Pons (tissue), 1 donor: ENCODE results near the gene USP3.

Experiments
- DNase-seq: peaks from one replicate; pipeline ENCODE4 v3.0.0-alpha.2; 2016; ENCODE audit warnings: low spot score

USP3 gene

GRCh38 chr15:63497642-63498467 lies 6.5 kb upstream of the USP3 start:
- DNase-seq: peak; percentile 78

GRCh38 chr15:63499175-63499549 lies 5.2 kb upstream of the USP3 start:
- DNase-seq: no peak

- DNase-seq: no peak
These were observed 4.8 kb upstream of the USP3 start for GRCh38 chr15:63499611-63500010.

GRCh38 chr15:63500265-63501250 lies 3.8 kb upstream of the USP3 start:
- DNase-seq: no peak

GRCh38 chr15:63501256-63502089 lies 2.9 kb upstream of the USP3 start:
- peak; percentile 56 for DNase-seq

GRCh38 chr15:63502137-63502766 lies 2.1 kb upstream of the USP3 start:
- no peak for DNase-seq

- peak; percentile 78 for DNase-seq
These were observed 1.3 kb upstream of the USP3 start for GRCh38 chr15:63502843-63503738.

GRCh38 chr15:63503739-63504246 lies 600 bp upstream of the USP3 start:
- DNase-seq: peak; percentile 53

GRCh38 chr15:63504979-63505841 lies 817 bp downstream of the USP3 start:
- peak; percentile 74 for DNase-seq

GRCh38 chr15:63505842-63506222 lies 1.4 kb downstream of the USP3 start:
- DNase-seq: no peak

GRCh38 chr15:63506537-63507035 lies 2.2 kb downstream of the USP3 start:
- no peak for DNase-seq

- no peak for DNase-seq
These were observed 3.8 kb downstream of the USP3 start for GRCh38 chr15:63507878-63508818.

- DNase-seq: no peak
These were observed 4.9 kb downstream of the USP3 start for GRCh38 chr15:63509056-63509954.

GRCh38 chr15:63509955-63510940 lies 5.9 kb downstream of the USP3 start:
- DNase-seq: no peak

- DNase-seq: no peak
These were observed 7.8 kb downstream of the USP3 start for GRCh38 chr15:63512148-63512547.

- no peak for DNase-seq
These were observed 8.9 kb downstream of the USP3 start for GRCh38 chr15:63513271-63513670.
